Neural progenitor cell (in vitro differentiated cells): ENCODE data around the gene LRRC8E. TPM values are rescaled to one million over a fixed set of nuclear protein-coding genes. Genes with fewer than 3 reads are reported as not detected.

Experiments used
- DNase-seq: peaks from one replicate; pipeline ENCODE4 v3.0.0-alpha.2; 2016; ENCODE audit warnings: low spot score
- H2AFZ ChIP-seq: fragments of 200-600 bp; sonication (generic); replicated peaks from 2 replicates; pipeline ENCODE4 v1.6.1; 2016; ENCODE audit warnings: antibody characterized with exemption
- H3F3A ChIP-seq: fragments of 200-600 bp; sonication (generic); 2 replicates; pipeline ENCODE4 v1.6.1; 2016; ENCODE audit warnings: antibody characterized with exemption, low read depth
- H3K27ac ChIP-seq: fragments of 200-600 bp; sonication (generic); 2 replicates; pipeline ENCODE4 v1.5.1; 2016; ENCODE audit warnings: mild to moderate bottlenecking
- H3K27me3 ChIP-seq: fragments of 200-600 bp; sonication (generic); 2 replicates; pipeline ENCODE4 v1.6.1; 2016; ENCODE audit warnings: mild to moderate bottlenecking, moderate library complexity
- H3K36me3 ChIP-seq: fragments of 200-600 bp; sonication (generic); 2 replicates; pipeline ENCODE4 v1.5.1; 2016
- H3K4me1 ChIP-seq: fragments of 200-600 bp; sonication (generic); 2 replicates; pipeline ENCODE4 v1.6.1; 2016; ENCODE audit warnings: mixed run types
- H3K4me2 ChIP-seq: fragments of 200-600 bp; sonication (generic); 2 replicates; pipeline ENCODE4 v1.6.1; 2016
- H3K4me3 ChIP-seq: fragments of 200-600 bp; sonication (generic); 2 replicates; pipeline ENCODE4 v1.5.1; 2016
- H3K79me2 ChIP-seq: fragments of 200-600 bp; sonication (generic); 2 replicates; pipeline ENCODE4 v1.6.1; 2016; ENCODE audit warnings: low read depth
- H3K9ac ChIP-seq: fragments of 200-600 bp; sonication (generic); 2 replicates; pipeline ENCODE4 v1.6.1; 2016
- H3K9me3 ChIP-seq: fragments of 200-600 bp; sonication (generic); 2 replicates; pipeline ENCODE4 v1.5.1; 2016; ENCODE audit warnings: low read depth
- H4K20me1 ChIP-seq: fragments of 200-600 bp; sonication (generic); 2 replicates; pipeline ENCODE4 v1.6.1; 2016; ENCODE audit warnings: low read depth
- H3K27ac Mint-ChIP-seq: 3 replicates; pipeline ENCODE4 v1.8.0; 2021; ENCODE audit warnings: mixed read lengths
- H3K27me3 Mint-ChIP-seq: 2 replicates; pipeline ENCODE4 v1.8.0; 2022; ENCODE audit warnings: low read depth, mild to moderate bottlenecking, inconsistent platforms, moderate library complexity, mixed read lengths; ENCODE audit not compliant: insufficient read depth
- H3K36me3 Mint-ChIP-seq: 3 replicates; pipeline ENCODE4 v1.8.0; 2021; ENCODE audit warnings: mixed read lengths
- H3K4me1 Mint-ChIP-seq: 3 replicates; pipeline ENCODE4 v1.8.0; 2021; ENCODE audit warnings: mixed read lengths
- H3K4me3 Mint-ChIP-seq: 3 replicates; pipeline ENCODE4 v1.8.0; 2021; ENCODE audit warnings: mild to moderate bottlenecking, moderate library complexity, mixed read lengths
- H3K9me3 Mint-ChIP-seq: 3 replicates; pipeline ENCODE4 v1.8.0; 2020; ENCODE audit warnings: mixed read lengths
- EZH2 ChIP-seq: fragments of 200-600 bp; sonication (generic); IDR thresholded peaks from 2 replicates; pipeline ENCODE4 v1.6.1; 2017; ENCODE audit warnings: antibody characterized with exemption, mild to moderate bottlenecking, moderate library complexity
- EZH2phosphoT487 ChIP-seq: fragments of 200-600 bp; sonication (generic); IDR thresholded peaks from 2 replicates; pipeline ENCODE4 v1.6.1; 2017; ENCODE audit warnings: antibody characterized with exemption
- total RNA-seq: library from RNA; depleted of rRNA; stranded (reverse); fragments of >200 nt; gene quantifications from 2 replicates; pipeline ENCODE4 v1.2.3, GENCODE V29; 2015; ENCODE audit warnings: low replicate concordance
- TF ChIP-seq, protein P1 (sequence below): fragments of 200-600 bp; sonication (generic); IDR thresholded peaks from 2 replicates; pipeline ENCODE4 v1.5.1; 2017; ENCODE audit warnings: antibody characterized with exemption, mild to moderate bottlenecking

Gene LRRC8E
- total RNA-seq, 1 donor from 2014 or later: 1.2 TPM

DNA sequence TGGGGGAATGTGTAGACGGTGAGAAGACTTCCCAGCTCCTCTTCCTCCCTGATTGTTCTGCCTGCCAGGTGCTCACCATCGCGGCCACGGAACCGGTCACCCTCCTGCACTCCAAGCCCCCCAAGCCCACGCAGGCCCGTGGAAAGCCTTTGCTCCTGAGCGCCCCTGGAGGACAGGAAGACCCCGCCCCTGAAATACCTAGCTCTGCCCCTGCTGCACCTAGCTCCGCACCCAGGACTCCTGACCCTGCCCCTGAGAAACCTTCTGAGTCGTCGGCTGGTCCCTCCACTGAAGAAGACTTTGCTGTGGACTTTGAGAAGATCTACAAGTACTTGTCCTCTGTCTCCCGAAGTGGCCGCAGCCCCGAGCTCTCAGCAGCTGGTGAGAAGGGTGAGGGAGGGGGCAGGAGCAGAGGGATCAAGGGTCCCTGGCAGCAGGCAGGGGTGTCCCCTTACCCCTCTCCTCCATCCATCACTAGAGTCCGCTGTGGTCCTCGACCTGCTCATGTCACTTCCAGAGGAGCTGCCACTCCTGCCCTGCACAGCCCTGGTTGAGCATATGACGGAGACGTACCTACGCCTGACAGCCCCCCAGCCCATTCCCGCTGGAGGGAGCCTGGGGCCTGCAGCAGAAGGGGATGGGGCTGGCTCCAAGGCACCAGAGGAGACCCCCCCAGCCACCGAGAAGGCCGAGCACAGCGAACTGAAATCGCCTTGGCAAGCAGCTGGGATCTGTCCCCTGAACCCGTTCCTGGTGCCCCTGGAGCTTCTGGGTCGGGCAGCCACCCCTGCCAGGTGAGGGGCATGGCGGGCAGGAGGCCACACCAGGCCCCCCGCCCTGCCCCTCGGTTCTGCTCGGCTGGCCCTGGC is 33.9 kb downstream of the LRRC8E start:
- Mint-ChIP-seq H3K4me1 (peaks cover 38% of the 10 kb centered on the region), H3K4me3 (peak overlapping the region; percentile 87), H3K36me3 (peaks cover 5% of the 10 kb centered on the region), H3K27ac (no peak overlapping the region), H3K9me3 (no peaks in the 10 kb centered on the region), H3K27me3 (peaks cover 27% of the 10 kb centered on the region)
- TF ChIP-seq, protein P1, sequence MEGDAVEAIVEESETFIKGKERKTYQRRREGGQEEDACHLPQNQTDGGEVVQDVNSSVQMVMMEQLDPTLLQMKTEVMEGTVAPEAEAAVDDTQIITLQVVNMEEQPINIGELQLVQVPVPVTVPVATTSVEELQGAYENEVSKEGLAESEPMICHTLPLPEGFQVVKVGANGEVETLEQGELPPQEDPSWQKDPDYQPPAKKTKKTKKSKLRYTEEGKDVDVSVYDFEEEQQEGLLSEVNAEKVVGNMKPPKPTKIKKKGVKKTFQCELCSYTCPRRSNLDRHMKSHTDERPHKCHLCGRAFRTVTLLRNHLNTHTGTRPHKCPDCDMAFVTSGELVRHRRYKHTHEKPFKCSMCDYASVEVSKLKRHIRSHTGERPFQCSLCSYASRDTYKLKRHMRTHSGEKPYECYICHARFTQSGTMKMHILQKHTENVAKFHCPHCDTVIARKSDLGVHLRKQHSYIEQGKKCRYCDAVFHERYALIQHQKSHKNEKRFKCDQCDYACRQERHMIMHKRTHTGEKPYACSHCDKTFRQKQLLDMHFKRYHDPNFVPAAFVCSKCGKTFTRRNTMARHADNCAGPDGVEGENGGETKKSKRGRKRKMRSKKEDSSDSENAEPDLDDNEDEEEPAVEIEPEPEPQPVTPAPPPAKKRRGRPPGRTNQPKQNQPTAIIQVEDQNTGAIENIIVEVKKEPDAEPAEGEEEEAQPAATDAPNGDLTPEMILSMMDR: no peak
- no peak for TF ChIP-seq EZH2
- no peak for TF ChIP-seq EZH2phosphoT487
- Histone ChIP-seq H3F3A (peaks cover 53% of the 10 kb centered on the region), H3K27ac (no peak overlapping the region), H3K4me2 (no peak overlapping the region), H2AFZ (no peak overlapping the region), H3K9ac (no peak overlapping the region), H3K36me3 (no peaks in the 10 kb centered on the region), H3K4me3 (no peak overlapping the region), H4K20me1 (peaks cover 61% of the 10 kb centered on the region), H3K4me1 (peaks cover 8% of the 10 kb centered on the region), H3K79me2 (peaks cover 8% of the 10 kb centered on the region), H3K9me3 (no peaks in the 10 kb centered on the region), H3K27me3 (peaks cover 26% of the 10 kb centered on the region)
- DNase-seq: no peak

DNA sequence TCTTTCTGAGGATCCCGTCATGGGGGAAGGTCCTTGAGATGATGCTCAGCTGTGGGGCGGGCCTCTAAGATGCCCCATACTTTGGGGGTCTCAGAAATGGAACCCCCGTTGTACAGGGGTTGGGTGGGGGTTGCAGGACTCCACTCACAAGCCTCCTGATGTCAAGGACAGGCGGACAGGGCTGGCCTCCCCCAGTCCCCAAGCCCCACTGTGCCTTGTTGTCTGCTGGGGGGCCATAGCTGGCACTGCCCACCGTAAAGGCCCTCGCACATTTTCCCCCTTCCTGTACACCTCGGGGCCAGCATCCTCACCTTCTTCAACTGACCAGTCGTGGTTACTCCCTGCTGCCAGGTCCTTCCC is 34.5 kb downstream of the LRRC8E start:
- Mint-ChIP-seq H3K27ac (no peak overlapping the region), H3K4me1 (peaks cover 38% of the 10 kb centered on the region), H3K36me3 (peaks cover 5% of the 10 kb centered on the region), H3K9me3 (no peaks in the 10 kb centered on the region), H3K27me3 (peaks cover 26% of the 10 kb centered on the region), H3K4me3 (peak overlapping the region; percentile 61)
- H3K4me3 ChIP-seq: no peak overlapping the region
- no peak overlapping the region for H3K27ac ChIP-seq
- H3K36me3 ChIP-seq: no peaks in the 10 kb centered on the region
- H3K4me1 ChIP-seq: peaks cover 8% of the 10 kb centered on the region
- no peak overlapping the region for H3K9ac ChIP-seq
- peaks cover 8% of the 10 kb centered on the region for H3K79me2 ChIP-seq
- TF ChIP-seq, protein P1: no peak
- no peak for TF ChIP-seq EZH2phosphoT487
- no peak for TF ChIP-seq EZH2
- DNase-seq: no peak
- peaks cover 20% of the 10 kb centered on the region for H3K27me3 ChIP-seq
- no peak overlapping the region for H3K4me2 ChIP-seq
- no peaks in the 10 kb centered on the region for H3K9me3 ChIP-seq
- no peak overlapping the region for H2AFZ ChIP-seq
- peaks cover 49% of the 10 kb centered on the region for H3F3A ChIP-seq
- H4K20me1 ChIP-seq: peaks cover 67% of the 10 kb centered on the region

DNA sequence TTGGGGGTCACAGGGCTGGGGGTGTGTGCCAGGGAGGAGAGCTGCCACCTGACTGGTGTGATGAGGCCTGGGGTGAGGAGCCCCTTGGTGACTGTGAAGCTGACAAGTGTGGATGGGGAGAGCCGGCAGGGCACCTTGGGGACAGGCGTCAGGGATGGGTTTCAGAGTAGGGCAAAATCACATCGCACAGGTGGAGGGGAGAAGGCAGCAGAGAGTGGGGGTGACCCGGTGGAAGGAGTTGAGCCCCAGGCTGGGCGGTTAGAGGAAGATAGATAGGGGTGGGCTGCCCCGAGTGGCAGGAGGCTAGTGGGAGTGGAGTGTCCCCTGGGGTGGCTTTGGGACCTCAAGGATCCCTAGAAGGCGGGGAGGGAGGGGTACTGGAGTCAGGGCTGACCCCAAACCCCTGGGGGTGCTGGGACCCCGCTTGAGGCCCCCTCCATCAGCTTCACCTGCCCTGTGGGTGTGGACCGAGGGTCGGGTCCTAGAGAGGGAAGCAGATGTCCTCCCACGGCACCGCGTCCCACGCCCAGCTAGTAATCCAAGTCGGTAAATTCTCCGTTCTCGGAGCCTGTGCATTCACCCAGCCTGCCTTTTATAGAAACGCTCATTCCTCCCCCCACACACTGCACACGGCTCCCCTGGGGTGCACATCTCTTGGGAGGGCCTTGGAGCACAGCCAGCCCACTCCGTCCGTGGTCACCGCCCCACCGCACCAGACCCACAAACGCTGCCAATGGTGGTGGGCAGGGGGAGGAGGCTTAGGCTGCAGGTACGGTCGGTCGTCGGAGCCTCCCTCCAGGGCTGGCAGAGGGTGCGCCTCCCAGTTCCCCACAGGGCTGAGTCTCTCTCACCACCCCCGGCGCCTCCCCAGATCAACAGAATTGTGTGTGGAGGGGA is 35.2 kb downstream of the LRRC8E start:
- peak overlapping the region; percentile 61 for H3K4me3 Mint-ChIP-seq
- DNase-seq: no peak

More for the DNA sequence above, 35.2 kb downstream of the LRRC8E start:
- H3K79me2 ChIP-seq: peaks cover 8% of the 10 kb centered on the region
- Mint-ChIP-seq H3K4me1 (peaks cover 37% of the 10 kb centered on the region), H3K9me3 (no peaks in the 10 kb centered on the region), H3K27me3 (peaks cover 19% of the 10 kb centered on the region), H3K27ac (peak overlapping the region; percentile 15), H3K36me3 (peaks cover 7% of the 10 kb centered on the region)
- peaks cover 70% of the 10 kb centered on the region for H4K20me1 ChIP-seq
- no peak overlapping the region for H2AFZ ChIP-seq
- peaks cover 8% of the 10 kb centered on the region for H3K4me1 ChIP-seq
- no peak overlapping the region for H3K4me2 ChIP-seq
- H3K36me3 ChIP-seq: no peaks in the 10 kb centered on the region
- H3K9me3 ChIP-seq: no peaks in the 10 kb centered on the region
- H3F3A ChIP-seq: peaks cover 53% of the 10 kb centered on the region
- peaks cover 13% of the 10 kb centered on the region for H3K27me3 ChIP-seq
- no peak for TF ChIP-seq EZH2
- TF ChIP-seq, protein P1: no peak
- no peak for TF ChIP-seq EZH2phosphoT487
- no peak overlapping the region for H3K9ac ChIP-seq
- H3K4me3 ChIP-seq: no peak overlapping the region
- H3K27ac ChIP-seq: no peak overlapping the region
